GM12878 (cell line): ENCODE data around the gene UMOD. TPM values are rescaled to one million over a fixed set of nuclear protein-coding genes. Genes with fewer than 3 reads are reported as not detected.

Experiments used
- ATAC-seq: fragments of 200-7000 bp; cut with Tn5 transposase; 3 replicates; pipeline ENCODE4 v1.9.1; 2020; ENCODE audit warnings: mild to moderate bottlenecking, moderate library complexity
- BruUV-seq: library from RNA; stranded (reverse); fragments of 400-500 nt; replicated peaks from 2 replicates; lab custom pipeline; 2021; lab: Mats Ljungman, UMichigan
- CTCF ChIA-PET: fragments of 300-600 bp; sonication (Branson Sonifier 250); formaldehyde crosslinking; extraction: SDS; loops from one replicate; lab custom pipeline; 2021; ENCODE audit warnings: inconsistent platforms; lab: Yijun Ruan, JAX
- POLR2A ChIA-PET: fragments of 350-600 bp; formaldehyde crosslinking; extraction: SDS; loops from one replicate; lab custom pipeline; 2021; ENCODE audit warnings: inconsistent platforms; lab: Charles Lee
- RAD21 ChIA-PET: fragments of 300-600 bp; sonication (Branson Sonifier 250); formaldehyde crosslinking; loops from one replicate; lab custom pipeline; 2023; ENCODE audit warnings: antibody characterized with exemption; ENCODE audit not compliant: unreplicated experiment; lab: Charles Lee
- SMC1A ChIA-PET: fragments of 300-600 bp; sonication (Branson Sonifier 250); formaldehyde crosslinking; loops from one replicate; lab custom pipeline; 2023; ENCODE audit not compliant: unreplicated experiment, uncharacterized antibody; lab: Charles Lee
- DNase-seq: peaks from one replicate; pipeline ENCODE4 v3.0.0-alpha.2; 2011; ENCODE audit warnings: low read depth, low spot score
- FAIRE-seq: peaks from 3 replicates; lab custom pipeline; 2011; peaks lifted over from hg19 to GRCh38; lab: Jason Lieb, UNC
- H2AFZ ChIP-seq: 2 replicates; pipeline ENCODE4 v1.6.0; 2011; ENCODE audit warnings: low read depth, low read length, control low read depth; ENCODE audit not compliant: control insufficient read depth
- H3K27ac ChIP-seq: 2 replicates; pipeline ENCODE4 v1.5.1; 2011; ENCODE audit warnings: control low read depth; ENCODE audit not compliant: control insufficient read depth, insufficient read depth
- H3K27me3 ChIP-seq, 2 experiments: replicated peaks in 1 of 2; 2 replicates each; pipeline versions ENCODE4 v1.6.0 to v1.6.1; 2011; ENCODE audit warnings: low read length in 1 of 2; ENCODE audit not compliant: control insufficient read depth in 2 of 2, insufficient read depth in 2 of 2
- H3K36me3 ChIP-seq, 2 experiments: 2 replicates each; pipeline ENCODE4 v1.5.1; 2011; ENCODE audit warnings: low read length in 1 of 2; ENCODE audit not compliant: control insufficient read depth in 2 of 2, insufficient read depth in 2 of 2
- H3K4me1 ChIP-seq: 2 replicates; pipeline ENCODE4 v1.6.1; 2011; ENCODE audit warnings: mild to moderate bottlenecking, low read length, moderate library complexity, mixed read lengths; ENCODE audit not compliant: control insufficient read depth, insufficient read depth
- H3K4me2 ChIP-seq: 2 replicates; pipeline ENCODE4 v1.6.0; 2011; ENCODE audit warnings: control low read depth; ENCODE audit not compliant: control insufficient read depth, insufficient read depth
- H3K4me3 ChIP-seq: fragments of 200-600 bp; sonication (generic); 2 replicates; pipeline ENCODE4 v1.5.1; 2016
- H3K79me2 ChIP-seq: 2 replicates; pipeline ENCODE4 v1.6.0; 2011; ENCODE audit warnings: low read length; ENCODE audit not compliant: control insufficient read depth, insufficient read depth
- H3K9ac ChIP-seq: 2 replicates; pipeline ENCODE4 v1.8.0; 2011; ENCODE audit warnings: low read length, control low read depth, mixed read lengths; ENCODE audit not compliant: control insufficient read depth, insufficient read depth
- H3K9me3 ChIP-seq: replicated peaks from 3 replicates; pipeline ENCODE4 v1.5.1; 2011; ENCODE audit warnings: mild to moderate bottlenecking, low read length; ENCODE audit not compliant: control insufficient read depth, insufficient read depth
- H4K20me1 ChIP-seq: 2 replicates; pipeline ENCODE4 v1.6.0; 2011; ENCODE audit not compliant: control insufficient read depth, insufficient read depth
- ASH2L ChIP-seq: fragments of 300-600, 200-600 bp; sonication (generic); IDR thresholded peaks from 2 replicates; pipeline ENCODE4 v1.6.1; 2017; ENCODE audit warnings: low read depth, mild to moderate bottlenecking, borderline replicate concordance
- ATF3 ChIP-seq: IDR thresholded peaks from 2 replicates; pipeline ENCODE4 v1.6.1; 2011; ENCODE audit warnings: low read depth, mild to moderate bottlenecking, low read length, moderate library complexity, borderline replicate concordance; ENCODE audit errors: extremely low read depth
- BHLHE40 ChIP-seq, 2 experiments: fragments of 450-650 bp in 1 of 2; IDR thresholded peaks; 2 replicates each; pipeline ENCODE4 v1.6.1; 2011 to 2017; ENCODE audit warnings: low read depth in 2 of 2, borderline replicate concordance in 1 of 2, improper control_type of control experiment in 1 of 2, low read length in 1 of 2, mild to moderate bottlenecking in 1 of 2
- CBX3 ChIP-seq: fragments of 200-600 bp; sonication (generic); IDR thresholded peaks from 2 replicates; pipeline ENCODE4 v1.6.1; 2016; ENCODE audit warnings: low read depth, borderline replicate concordance
- E2F8 ChIP-seq: fragments of 450-650 bp; IDR thresholded peaks from 2 replicates; pipeline ENCODE4 v1.6.1; 2018; ENCODE audit warnings: mild to moderate bottlenecking, low read depth, moderate library complexity; ENCODE audit not compliant: partially characterized antibody
- EZH2 ChIP-seq: IDR thresholded peaks from 2 replicates; pipeline ENCODE4 v1.6.1; 2012; ENCODE audit warnings: low read depth, mild to moderate bottlenecking, control low read depth, inconsistent platforms, low read length, borderline replicate concordance; ENCODE audit not compliant: control insufficient read depth
- MAX ChIP-seq: IDR thresholded peaks from 2 replicates; pipeline ENCODE4 v1.6.1; 2012; ENCODE audit warnings: low read depth, low read length, improper control_type of control experiment
- MYC ChIP-seq: IDR thresholded peaks from 2 replicates; pipeline ENCODE4 v1.6.1; 2011; ENCODE audit warnings: mild to moderate bottlenecking, low read length, moderate library complexity, inconsistent platforms; ENCODE audit not compliant: insufficient read depth, insufficient replicate concordance, insufficient read length, severe bottlenecking
- POLR2AphosphoS2 ChIP-seq: IDR thresholded peaks from 2 replicates; pipeline ENCODE4 v1.6.1; 2011; ENCODE audit warnings: low read depth, mild to moderate bottlenecking, low read length, improper control_type of control experiment, moderate library complexity
- SMARCA5 ChIP-seq: fragments of 450-650 bp; IDR thresholded peaks from 2 replicates; pipeline ENCODE4 v1.6.1; 2017; ENCODE audit warnings: mild to moderate bottlenecking
- SPI1 ChIP-seq: IDR thresholded peaks from 2 replicates; pipeline ENCODE4 v1.6.1; 2011; ENCODE audit warnings: low read depth, mild to moderate bottlenecking, low read length, moderate library complexity, borderline replicate concordance; ENCODE audit not compliant: insufficient read depth
- SREBF2 ChIP-seq: IDR thresholded peaks from 2 replicates; pipeline ENCODE4 v1.6.1; 2012; ENCODE audit warnings: mild to moderate bottlenecking, low read length
- TBL1XR1 ChIP-seq: IDR thresholded peaks from 2 replicates; pipeline ENCODE4 v1.6.1; 2012; ENCODE audit warnings: low read depth, low read length, improper control_type of control experiment
- TCF3 ChIP-seq: IDR thresholded peaks from 2 replicates; pipeline ENCODE4 v1.6.1; 2012; ENCODE audit warnings: low read depth, mild to moderate bottlenecking, low read length, borderline replicate concordance; ENCODE audit not compliant: insufficient read depth
- WRNIP1 ChIP-seq: IDR thresholded peaks from 2 replicates; pipeline ENCODE4 v1.6.1; 2011; ENCODE audit warnings: low read depth, low read length, improper control_type of control experiment, borderline replicate concordance
- WGBS: methylation state at CpG from one replicate; pipeline ENCODE4 v1.1.6; 2016; ENCODE audit warnings: low lambda C conversion rate; ENCODE audit not compliant: insufficient replicate concordance, insufficient coverage; ENCODE audit errors: missing lambda C conversion rate; 5-methylcytosine and 5-hydroxymethylcytosine counted together
- in situ Hi-C: fragments of 300-500 bp; cut with MboI; formaldehyde crosslinking; loops from 9 replicates; pipeline ENCODE4 v1.14.3; 2018; ENCODE audit warnings: mixed read lengths
- intact Hi-C: fragments of 100-400 bp; cut with micrococcal nuclease; formaldehyde crosslinking; loops from one replicate; pipeline ENCODE4 v1.14.2; 2022; ENCODE audit not compliant: unreplicated experiment
- polyA plus RNA-seq, 11 experiments: library from polyadenylated mRNA; depleted of rRNA in 4 of 11; unstranded in 6 of 11; stranded (reverse) in 5 of 11; fragments of >200 nt; fragmentation: Nextera tagmentation in 4 of 11; fragmentation: Illumina TruSeq in 1 of 11; extraction: Ambion mirVana in 4 of 11; extraction: Trizol in 1 of 11; gene quantifications; 1 replicate in 1 of 11; 2 replicates in 10 of 11; pipeline versions ENCODE4 v1.2.1 to v1.2.3, GENCODE V29; 2011 to 2016; ENCODE audit warnings: inconsistent platforms in 2 of 11, missing spikeins in 2 of 11, low read depth in 1 of 11
- total RNA-seq, 4 experiments: library from RNA; depleted of rRNA in 3 of 4; stranded (reverse); fragments of >200 nt in 3 of 4; fragmentation: Illumina TruSeq in 1 of 4; extraction: Trizol in 1 of 4; gene quantifications; 2 replicates each; pipeline versions ENCODE4 v1.2.1 to v1.2.3, GENCODE V29; 2013 to 2021

Gene UMOD
- total and polyA plus RNA-seq, 10 of the 15 experiments (the other 5 are each of a cell fraction or from before 2014, with no cell fraction given) = not detected

DNA sequence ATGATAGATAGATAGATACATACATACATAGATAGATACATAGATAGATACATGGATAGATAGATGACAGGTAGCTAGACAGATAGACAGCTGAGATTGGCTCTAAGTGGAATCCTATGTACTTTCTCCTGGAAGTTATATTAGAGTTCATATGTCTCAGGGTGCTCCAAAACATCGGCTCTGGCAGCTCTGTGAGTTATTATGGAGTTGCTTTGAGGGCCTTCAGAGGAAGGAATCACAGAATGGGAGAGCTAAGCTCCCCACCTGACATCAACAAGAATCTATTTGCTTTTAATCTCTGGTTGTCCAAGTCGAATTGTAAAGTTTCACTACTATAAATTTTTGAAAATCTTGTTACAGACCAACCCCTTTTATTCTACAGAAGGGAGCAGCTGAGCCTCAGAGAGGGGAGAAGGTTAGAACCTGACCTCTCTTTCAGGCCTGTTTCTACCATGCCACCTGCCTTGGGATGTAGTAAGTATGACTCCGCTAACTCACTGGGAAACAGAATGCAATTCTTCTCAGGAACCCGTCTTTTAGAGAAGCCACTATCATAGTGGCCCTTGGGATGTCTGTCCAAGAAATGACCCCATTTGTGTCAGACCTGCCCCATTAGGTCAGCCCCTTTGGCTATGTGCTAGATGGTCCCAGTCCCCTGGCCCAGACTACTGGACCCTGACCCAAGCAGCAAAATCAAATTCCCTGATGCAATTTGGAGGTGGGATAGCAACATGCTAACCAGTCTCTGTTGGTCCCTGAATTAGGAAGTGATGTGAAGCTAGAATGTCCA is 43.5 kb downstream of the UMOD start:
- CTCF ChIA-PET = interaction anchor here (1.2 to 2.2 kb wide), 2 partner anchors 9 to 410 kb away, joined by 4 to 17 read pairs; no protein-coding TSS in a partner anchor
- no peak overlapping the region for H3K27ac ChIP-seq

More for the DNA sequence above, 43.5 kb downstream of the UMOD start:
- Histone ChIP-seq H3K79me2 (no peaks in the 10 kb centered on the region), H3K4me2 (no peak overlapping the region), H3K4me3 (no peak overlapping the region), H4K20me1 (no peaks in the 10 kb centered on the region), H3K27me3 (no peaks in the 10 kb centered on the region), H2AFZ (no peak overlapping the region), H3K4me1 (no peaks in the 10 kb centered on the region), H3K9me3 (no peaks in the 10 kb centered on the region), H3K9ac (no peak overlapping the region), H3K36me3 (no peaks in the 10 kb centered on the region)
- intact Hi-C loops = no loop called here
- in situ Hi-C loops = no loop called here
- WGBS = 16% methylated on average over 4 of the region's 4 CpGs
- RAD21 ChIA-PET = interaction anchor here (0.6 to 1.3 kb wide), 2 partner anchors 9 to 408 kb away, joined by 3 to 4 read pairs; no protein-coding TSS in a partner anchor
- TF ChIP-seq CBX3 = no peak
- no peak for TF ChIP-seq E2F8
- TF ChIP-seq ATF3 = no peak
- TF ChIP-seq SREBF2 = no peak
- no peak for TF ChIP-seq POLR2AphosphoS2
- TF ChIP-seq TCF3 = no peak
- no peak for TF ChIP-seq MAX
- no peak for TF ChIP-seq SPI1
- no peak for TF ChIP-seq WRNIP1
- TF ChIP-seq TBL1XR1 = no peak
- no peak for TF ChIP-seq ASH2L
- TF ChIP-seq MYC = no peak
- no peak for TF ChIP-seq EZH2
- no peak for TF ChIP-seq SMARCA5
- no peak for TF ChIP-seq BHLHE40 (IDR thresholded peaks at IDR 0.05; ENCODE audit: borderline replicate concordance in 1 of 2, low read depth in 2 of 2, low read length in 1 of 2)
- SMC1A ChIA-PET = interaction anchor here (0.9 to 1.5 kb wide), 4 partner anchors 10 to 402 kb away, joined by 3 to 5 read pairs (median 4); no protein-coding TSS in a partner anchor
- POLR2A ChIA-PET = no interaction called here
- DNase-seq (no peak), ATAC-seq (no peak), FAIRE-seq (no peak)
- no TSS peak for BruUV-seq
